ENCODE measurements around the gene SMPDL3A.

SMPDL3A gene

GRCh38 chr6:122753688-122754056 is 35.4 kb upstream of the SMPDL3A start:
- peak in 1 of 2 experiments; percentile 42 for DNase-seq (ENCODE audit: low read depth in 1 of 2, low spot score in 1 of 2)
- in situ Hi-C loops (cut with HindIII; ENCODE audit: low pct_unique_long_range_greater_than_20kb, low sequenced_read_pairs): no loop called here
- no peak for TF ChIP-seq JUND (IDR thresholded peaks at IDR 0.05; ENCODE audit: low read depth)

DNA sequence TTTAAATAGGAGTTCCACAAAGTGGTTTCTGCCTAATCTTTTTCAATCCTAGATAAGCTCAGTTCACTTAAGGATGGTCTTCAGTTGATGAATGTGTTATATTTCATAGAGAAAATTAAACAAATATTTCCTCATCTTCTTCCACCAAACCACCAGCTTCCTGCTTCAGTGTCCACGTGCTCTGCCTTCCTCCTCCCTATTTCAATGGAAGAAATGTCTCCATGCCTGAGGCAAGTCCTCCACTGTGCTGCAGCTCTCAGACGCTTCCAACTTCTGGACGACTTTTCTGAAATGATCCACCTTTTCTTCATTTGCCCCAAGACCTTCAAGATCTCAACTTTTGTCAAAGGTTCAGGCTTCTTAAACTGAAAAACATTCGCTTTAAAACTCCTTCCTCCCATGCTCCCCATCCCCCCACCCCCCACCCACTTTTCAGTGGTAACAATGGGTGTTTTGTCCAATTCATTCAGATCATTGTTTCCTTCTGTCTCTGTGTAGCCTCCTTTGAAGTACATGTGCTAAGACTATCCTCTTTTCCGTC is 34.8 kb upstream of the SMPDL3A start:
- DNase-seq (ENCODE audit: low read depth in 1 of 2, low spot score in 1 of 2): no peak
- in situ Hi-C loops (cut with HindIII; ENCODE audit: low pct_unique_long_range_greater_than_20kb, low sequenced_read_pairs): no loop called here
- TF ChIP-seq JUND (IDR thresholded peaks at IDR 0.05; ENCODE audit: low read depth): no peak

DNA sequence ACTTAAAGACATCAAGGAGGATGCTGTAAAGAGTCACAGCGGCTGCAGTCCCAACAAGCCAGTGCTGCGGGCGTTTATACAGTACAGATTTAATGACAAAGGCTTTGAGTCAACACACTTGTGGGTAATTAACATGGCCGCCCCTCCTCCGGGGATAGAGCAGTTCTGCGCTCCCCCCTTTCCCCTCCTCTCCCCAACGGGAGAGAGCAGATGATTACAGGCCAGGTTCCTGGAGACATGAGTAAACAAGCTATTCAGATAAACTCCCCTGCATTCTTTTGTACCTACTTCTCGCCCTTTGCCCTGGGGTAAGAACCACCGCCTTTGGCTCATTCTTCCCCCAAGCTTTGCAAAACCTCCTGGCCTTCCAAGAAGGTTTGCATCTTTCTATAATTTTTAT is 33.2 kb upstream of the SMPDL3A start:
- no peak for DNase-seq (ENCODE audit: low read depth in 1 of 2, low spot score in 1 of 2)
- TF ChIP-seq JUND (IDR thresholded peaks at IDR 0.05; ENCODE audit: low read depth): no peak
- in situ Hi-C loops (cut with HindIII; ENCODE audit: low pct_unique_long_range_greater_than_20kb, low sequenced_read_pairs): no loop called here

GRCh38 chr6:122758927-122759334 is 30.1 kb upstream of the SMPDL3A start:
- DNase-seq (ENCODE audit: low read depth in 1 of 2, low spot score in 1 of 2): no peak
- in situ Hi-C loops (cut with HindIII; ENCODE audit: low pct_unique_long_range_greater_than_20kb, low sequenced_read_pairs): no loop called here
- no peak for TF ChIP-seq JUND (IDR thresholded peaks at IDR 0.05; ENCODE audit: low read depth)

DNA sequence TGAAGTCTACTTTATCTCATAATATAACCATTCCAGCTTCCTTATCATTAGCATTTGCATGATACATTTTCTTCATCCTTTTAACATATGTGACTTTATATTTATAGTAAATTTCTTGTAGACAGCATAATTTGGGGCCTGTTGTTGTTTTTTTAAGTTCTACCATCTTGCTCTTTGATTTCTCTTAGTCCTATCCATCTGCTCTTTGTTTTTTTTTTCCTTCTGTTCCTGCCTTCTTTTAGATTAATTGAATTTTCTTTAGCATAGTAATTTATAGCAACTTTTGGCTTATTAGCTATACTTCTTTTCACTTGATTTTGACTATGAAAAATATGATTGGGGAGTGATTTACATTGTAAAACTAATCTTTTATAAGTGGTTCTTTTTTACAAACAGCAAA is 28.7 kb upstream of the SMPDL3A start:
- DNase-seq (ENCODE audit: low read depth in 1 of 2, low spot score in 1 of 2): no peak
- TF ChIP-seq JUND (IDR thresholded peaks at IDR 0.05; ENCODE audit: low read depth): no peak
- in situ Hi-C loops (cut with HindIII; ENCODE audit: low pct_unique_long_range_greater_than_20kb, low sequenced_read_pairs): no loop called here

GRCh38 chr6:122766256-122766655 is 22.8 kb upstream of the SMPDL3A start:
- in situ Hi-C loops (cut with HindIII; ENCODE audit: low pct_unique_long_range_greater_than_20kb, low sequenced_read_pairs): no loop called here
- TF ChIP-seq JUND (IDR thresholded peaks at IDR 0.05; ENCODE audit: low read depth): no peak

DNA sequence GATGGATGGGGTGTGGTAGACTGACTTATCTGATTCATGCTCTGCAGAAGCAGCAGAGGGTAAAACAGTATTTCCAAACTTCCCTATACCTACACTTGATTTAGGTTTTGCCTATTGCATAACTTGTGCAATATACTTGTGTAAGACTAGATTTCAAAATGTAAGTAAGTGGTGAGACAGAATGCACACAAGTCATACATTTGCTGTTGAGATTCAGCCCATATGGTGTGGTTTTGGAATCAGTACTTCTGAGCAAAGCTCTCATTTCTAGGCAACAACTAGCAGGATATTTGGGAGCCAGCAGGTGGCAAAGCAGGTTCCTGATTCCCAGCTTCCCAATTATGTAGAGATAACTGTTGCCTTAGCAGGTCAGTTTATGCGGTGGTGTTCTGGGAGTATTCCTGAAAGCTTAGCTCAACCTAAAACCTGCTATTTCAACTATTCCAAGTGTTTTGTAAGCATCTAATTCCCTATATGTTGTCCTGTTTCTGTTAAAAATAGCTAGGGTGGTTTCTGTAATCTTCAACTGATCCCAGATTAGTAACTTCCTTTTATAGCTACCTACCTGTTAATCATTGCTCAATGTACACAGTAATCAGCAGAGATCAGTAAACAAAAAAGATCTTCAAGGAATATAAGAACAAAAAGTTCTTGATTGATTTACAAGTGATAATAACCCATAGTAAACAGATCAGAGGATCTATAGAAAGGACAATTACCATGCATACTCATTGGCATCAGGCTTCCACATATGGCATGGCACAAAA is 18.0 kb upstream of the SMPDL3A start:
- peak in 1 of 2 experiments; percentile 6 for DNase-seq (ENCODE audit: low read depth in 1 of 2, low spot score in 1 of 2)

More at GRCh38 chr6:122766256-122766655, 22.8 kb upstream of the SMPDL3A start:
- DNase-seq (ENCODE audit: low read depth in 1 of 2, low spot score in 1 of 2): no peak

GRCh38 chr6:122772724-122773415 is 16.2 kb upstream of the SMPDL3A start:
- in situ Hi-C loops (cut with HindIII; ENCODE audit: low pct_unique_long_range_greater_than_20kb, low sequenced_read_pairs): no loop called here
- peak in 1 of 2 experiments; percentile 9 for DNase-seq (ENCODE audit: low read depth in 1 of 2, low spot score in 1 of 2)
- TF ChIP-seq JUND (IDR thresholded peaks at IDR 0.05; ENCODE audit: low read depth): no peak

More for the DNA sequence above, 18.0 kb upstream of the SMPDL3A start:
- in situ Hi-C loops (cut with HindIII; ENCODE audit: low pct_unique_long_range_greater_than_20kb, low sequenced_read_pairs): no loop called here
- TF ChIP-seq JUND (IDR thresholded peaks at IDR 0.05; ENCODE audit: low read depth): no peak

- no peak for DNase-seq (ENCODE audit: low read depth in 1 of 2, low spot score in 1 of 2)
- in situ Hi-C loops (cut with HindIII; ENCODE audit: low pct_unique_long_range_greater_than_20kb, low sequenced_read_pairs): no loop called here
- TF ChIP-seq JUND (IDR thresholded peaks at IDR 0.05; ENCODE audit: low read depth): no peak
Observed at GRCh38 chr6:122775975-122776374, 13.1 kb upstream of the SMPDL3A start.

DNA sequence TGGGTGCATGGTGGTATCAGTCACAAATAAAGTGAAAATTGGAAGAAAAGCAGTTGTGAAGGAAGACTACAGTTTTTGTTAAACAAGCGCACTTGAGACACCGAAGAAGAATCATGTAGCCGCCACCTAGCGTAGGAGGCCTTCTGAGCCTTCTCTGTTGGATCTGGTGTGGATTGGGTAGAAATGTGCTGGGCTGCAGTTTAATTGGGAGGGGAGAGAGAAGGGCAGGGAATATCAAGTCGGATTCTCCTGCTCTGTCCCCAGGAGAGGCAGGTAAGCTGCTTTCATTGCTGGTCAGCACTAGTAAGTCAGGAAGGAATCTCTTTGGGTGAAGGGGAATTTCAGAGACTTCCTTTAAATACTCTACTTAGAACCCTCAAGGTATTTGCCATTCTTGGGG is 10.8 kb upstream of the SMPDL3A start:
- in situ Hi-C loops (cut with HindIII; ENCODE audit: low pct_unique_long_range_greater_than_20kb, low sequenced_read_pairs): no loop called here
- no peak for DNase-seq (ENCODE audit: low read depth in 1 of 2, low spot score in 1 of 2)
- no peak for TF ChIP-seq JUND (IDR thresholded peaks at IDR 0.05; ENCODE audit: low read depth)

- in situ Hi-C loops (cut with HindIII; ENCODE audit: low pct_unique_long_range_greater_than_20kb, low sequenced_read_pairs): no loop called here
- TF ChIP-seq JUND (IDR thresholded peaks at IDR 0.05; ENCODE audit: low read depth): no peak
- no peak for DNase-seq (ENCODE audit: low read depth in 1 of 2, low spot score in 1 of 2)
Observed at GRCh38 chr6:122778985-122779661, 9.9 kb upstream of the SMPDL3A start.

- TF ChIP-seq JUND (IDR thresholded peaks at IDR 0.05; ENCODE audit: low read depth): no peak
- in situ Hi-C loops (cut with HindIII; ENCODE audit: low pct_unique_long_range_greater_than_20kb, low sequenced_read_pairs): no loop called here
- DNase-seq (ENCODE audit: low read depth in 1 of 2, low spot score in 1 of 2): no peak
Observed at GRCh38 chr6:122779667-122780066, 9.4 kb upstream of the SMPDL3A start, which contains the start of gene FABP7. Gene FABP7, plus strand, starts transcription at chr6:122779716. Its CDS starts 79 bp downstream, at chr6:122779795.
